GM18909 (cell line): ENCODE measurements around the gene RALGPS1.

Experiments used
- ATAC-seq: cut with Tn5 transposase; IDR thresholded peaks from one replicate; pipeline ENCODE4 v1.9.1; 2021; ENCODE audit warnings: mild to moderate bottlenecking; ENCODE audit not compliant: unreplicated experiment, poor library complexity

The RALGPS1 gene

DNA sequence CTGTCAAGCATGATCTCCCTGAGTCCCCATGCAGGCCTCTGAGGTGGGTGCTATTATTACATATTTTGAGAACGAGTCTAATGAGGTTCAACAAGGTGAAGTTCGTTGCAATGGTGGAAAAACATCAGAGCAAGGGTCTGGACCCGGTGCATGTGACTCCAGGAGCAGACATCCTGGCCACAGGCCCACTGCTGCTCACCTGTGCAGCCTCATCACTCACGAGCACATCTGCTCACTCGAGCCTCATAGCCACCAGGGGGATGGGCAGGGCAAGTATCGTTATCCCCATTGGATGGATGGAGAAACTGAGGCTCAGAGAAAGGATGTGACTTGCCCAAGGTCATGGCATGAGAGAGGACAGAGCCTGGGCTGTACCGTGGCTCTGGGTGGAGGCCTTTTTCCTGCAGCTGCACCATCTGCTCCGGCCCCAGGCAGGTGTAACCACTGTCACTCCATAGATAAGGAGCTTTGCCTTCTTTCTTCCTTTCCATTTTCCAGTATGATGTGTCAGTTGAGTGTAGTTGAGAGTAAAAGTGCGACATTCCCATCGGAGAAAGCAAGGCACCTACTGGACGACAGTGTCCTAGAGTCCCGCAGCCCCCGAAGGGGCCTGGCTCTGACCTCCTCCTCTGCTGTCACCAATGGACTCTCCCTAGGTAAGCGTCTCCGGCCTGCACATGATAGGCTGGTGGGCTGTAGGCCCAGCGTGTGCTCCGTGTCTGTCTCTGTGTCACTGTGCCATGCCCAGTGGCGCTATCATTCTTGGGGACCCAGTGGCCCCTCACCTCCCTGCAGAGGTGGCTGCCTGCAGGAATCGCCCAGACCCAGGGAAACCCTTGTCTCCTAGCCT lies 281.6 kb downstream of the RALGPS1 start:
- no peak for ATAC-seq

DNA sequence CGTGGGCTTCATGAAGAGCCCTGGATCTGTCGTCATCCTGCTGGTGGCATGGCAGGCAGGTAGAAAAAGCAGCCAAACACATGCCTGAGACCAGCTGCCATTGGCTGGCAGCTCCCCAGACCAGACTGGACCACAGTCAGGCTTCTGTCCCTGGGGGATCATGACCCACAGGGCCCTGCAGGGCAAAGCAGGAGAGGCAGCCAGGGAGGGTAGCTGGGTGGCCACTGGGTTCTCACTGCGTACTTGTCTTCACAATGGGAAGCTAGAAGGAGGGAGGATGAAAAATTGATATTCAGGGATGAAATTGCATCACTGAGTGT lies 282.2 kb downstream of the RALGPS1 start:
- ATAC-seq, result no peak

DNA sequence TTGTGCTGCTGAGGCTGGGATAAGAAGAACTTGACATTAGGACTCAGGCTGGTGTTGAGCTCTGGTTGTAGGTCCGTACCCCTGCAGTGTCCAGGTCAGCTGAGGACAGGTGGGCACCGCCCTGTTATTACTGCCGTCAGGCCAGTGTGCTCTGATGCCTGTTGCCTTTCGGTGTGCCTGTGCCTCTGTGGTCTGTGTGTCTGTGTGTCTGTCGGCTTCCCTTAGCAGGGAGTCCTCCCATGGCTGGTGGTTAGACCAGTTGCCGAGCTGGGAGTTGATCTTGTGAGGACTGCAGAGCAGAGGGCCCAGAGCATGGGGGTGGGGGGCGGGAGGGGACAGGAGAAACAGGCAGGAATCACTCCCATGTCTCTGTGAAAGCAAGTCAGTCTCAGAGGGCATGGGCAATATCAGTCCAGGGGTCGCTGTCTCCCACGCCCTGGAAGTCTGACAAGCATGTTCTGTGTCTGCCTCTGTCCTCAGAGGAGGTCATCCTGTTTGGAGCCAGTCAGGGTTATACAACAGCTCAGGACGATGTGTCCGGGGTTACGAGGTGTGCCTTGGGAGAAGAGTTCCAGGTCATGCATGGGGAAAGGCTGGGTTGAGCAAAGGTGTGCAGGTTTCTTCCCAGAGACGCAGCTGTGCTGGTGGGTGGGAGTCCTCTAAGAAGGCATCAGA lies 282.7 kb downstream of the RALGPS1 start:
- no peak for ATAC-seq

DNA sequence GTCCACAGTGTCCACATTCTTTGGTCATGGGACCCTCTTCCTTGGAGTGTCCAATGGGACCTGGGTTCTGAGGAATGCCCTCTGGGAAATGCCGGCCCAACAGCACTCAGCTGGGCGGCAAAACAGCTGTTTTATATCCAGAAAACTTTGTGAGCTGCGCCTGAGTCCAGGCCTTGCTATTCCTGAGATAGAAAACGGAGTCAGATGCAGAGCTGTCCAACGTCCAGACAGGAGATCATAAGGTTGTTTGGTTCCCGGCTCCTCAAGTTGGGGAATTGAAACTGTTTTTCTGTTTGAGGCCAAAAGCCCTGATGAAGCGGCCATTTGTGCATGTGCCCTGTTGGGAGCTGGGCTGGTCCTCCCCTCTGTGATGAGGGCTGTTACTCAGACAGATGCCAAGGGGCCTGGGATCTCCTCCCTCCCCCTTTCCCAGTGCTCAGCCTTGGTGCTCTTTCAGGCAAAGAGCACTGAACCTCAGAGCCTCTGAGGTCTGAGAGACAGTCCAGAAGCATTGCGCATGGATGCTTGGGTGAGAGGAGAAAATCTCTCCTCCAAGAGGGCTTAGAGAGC lies 283.4 kb downstream of the RALGPS1 start:
- ATAC-seq, result no peak

DNA sequence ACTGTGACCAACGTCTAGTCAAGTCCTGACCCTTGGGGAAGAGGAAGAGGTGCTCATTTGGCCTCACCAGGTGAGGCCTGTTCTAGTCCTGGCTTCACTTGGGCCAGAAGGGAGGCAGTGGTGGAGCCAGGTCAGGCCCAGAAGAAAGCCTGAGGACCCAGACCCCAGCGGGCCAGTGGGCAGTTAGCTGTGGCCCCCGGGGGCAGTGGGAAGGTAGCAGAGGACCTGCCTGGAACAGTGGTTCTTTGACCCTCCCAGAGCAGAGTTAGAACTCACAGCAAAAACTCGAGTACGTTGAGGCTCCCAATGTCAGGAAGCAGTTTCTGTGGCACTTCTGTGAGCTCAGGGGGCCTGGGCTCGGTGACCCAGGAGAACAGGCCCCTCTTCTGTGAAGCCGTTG lies 284.0 kb downstream of the RALGPS1 start:
- ATAC-seq, result no peak

DNA sequence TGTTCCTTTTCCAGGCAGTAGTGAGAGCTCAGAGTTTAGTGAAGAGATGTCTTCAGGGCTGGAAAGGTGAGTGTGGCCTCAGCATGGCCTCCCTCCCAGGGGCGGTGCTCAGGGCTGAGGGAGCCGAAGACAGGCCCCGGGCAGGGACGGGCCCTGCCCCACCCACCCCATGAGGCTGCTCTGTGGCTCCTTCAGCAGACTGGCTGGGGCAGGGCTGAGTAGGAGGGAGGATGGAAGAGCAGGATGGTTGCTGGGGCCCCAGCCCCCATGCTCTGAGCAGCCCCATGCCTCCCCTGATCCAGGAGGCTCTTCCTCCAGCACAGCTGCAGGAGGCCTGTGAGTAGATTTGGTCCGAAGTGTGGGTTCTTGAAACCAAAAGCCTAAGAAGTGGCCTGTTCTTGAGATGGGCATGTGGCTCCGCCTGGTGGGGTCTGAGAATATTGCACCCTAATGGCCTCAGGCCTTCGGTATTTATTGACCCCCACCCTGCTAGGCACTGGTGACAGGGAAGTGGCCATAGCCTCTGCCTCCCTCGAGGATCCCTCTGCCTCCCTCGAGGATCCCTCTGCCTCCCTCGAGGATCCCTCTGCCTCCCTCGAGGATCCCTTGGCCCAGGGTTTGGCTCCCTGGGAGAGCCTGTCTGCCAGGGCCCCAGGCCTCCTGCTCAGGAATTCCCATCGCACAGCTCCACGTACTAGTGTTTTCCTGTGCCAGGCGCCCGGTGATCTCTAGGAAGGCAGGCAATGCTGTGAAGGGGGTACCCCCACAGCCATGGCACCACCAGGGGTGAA lies 284.6 kb downstream of the RALGPS1 start:
- ATAC-seq, result no peak

DNA sequence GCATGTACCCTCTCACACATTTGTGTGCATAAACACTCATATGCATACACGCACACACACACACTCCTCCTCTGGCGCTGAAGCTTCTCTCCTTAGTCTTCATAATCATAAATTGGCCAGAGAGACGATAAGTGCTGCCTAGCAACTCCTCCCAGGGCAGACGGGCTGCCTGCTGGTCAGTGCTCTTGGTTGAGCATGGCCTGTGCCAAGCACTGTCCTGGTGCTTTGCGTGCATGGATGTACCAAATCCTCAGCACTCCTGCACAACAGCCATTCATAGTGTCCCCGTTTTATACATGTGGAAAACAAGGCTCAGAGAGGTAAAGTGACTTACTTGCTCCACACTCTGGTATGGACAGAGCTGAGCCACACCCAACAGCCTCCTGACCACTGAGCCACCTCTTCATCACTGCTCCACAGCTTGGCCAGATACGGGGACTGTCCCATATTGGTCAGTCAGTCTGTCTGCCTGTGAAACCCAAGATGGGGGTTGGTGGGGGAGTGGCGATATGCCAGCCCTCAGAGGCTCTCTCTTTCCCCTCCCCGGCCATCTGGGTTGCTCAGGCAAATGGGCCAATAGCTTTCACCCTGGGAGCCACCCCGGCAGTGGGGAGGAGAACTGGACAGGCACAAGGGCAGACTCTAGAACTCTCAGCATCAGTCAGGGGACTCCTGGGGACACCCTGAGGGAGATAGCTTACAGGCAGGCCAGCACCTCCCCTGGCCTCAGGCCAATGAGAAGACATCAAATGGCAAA lies 285.7 kb downstream of the RALGPS1 start:
- ATAC-seq, result no peak

DNA sequence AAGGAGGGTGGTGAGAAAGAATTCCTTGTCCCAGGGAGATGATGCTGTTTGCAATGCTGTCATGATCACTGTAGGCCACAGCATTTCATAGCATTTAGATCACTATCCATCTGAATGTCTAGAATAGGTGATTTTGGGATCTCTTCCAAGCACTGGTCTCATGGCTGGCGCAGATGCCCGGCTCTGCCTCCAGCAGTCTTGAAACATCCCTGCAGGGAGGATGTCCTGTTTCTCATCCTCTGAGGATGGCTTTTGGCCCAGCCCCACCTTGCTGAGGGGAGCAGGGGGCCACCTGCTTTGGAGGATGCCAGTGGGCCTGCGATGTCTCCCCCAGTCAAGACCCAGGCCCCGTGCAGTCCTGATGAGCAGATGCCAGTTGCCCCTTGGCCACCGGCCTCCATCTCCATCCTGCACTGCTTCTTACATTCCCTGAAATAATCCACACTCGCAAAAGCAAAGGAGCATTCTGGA lies 286.5 kb downstream of the RALGPS1 start:
- ATAC-seq, result no peak

DNA sequence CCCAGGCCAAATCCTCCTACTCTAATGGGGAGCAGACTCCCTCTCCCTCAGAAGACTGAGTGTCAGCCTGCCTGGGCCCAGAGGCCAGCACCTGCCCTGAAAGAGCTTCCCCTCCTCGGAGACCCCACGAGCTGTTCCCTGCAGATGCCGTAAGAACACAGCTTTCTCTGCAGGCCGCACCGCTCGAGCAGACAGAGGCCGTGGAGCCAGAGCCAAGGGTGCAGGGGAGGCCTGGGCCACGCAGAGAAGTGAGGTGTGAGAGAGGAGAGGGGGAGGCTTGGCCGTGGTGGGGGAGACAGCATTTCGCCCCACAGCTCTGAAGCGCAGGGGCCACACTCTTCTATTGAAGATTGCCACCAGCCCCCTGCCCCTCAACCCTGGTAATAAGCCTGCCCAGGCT lies 287.1 kb downstream of the RALGPS1 start:
- no peak for ATAC-seq

DNA sequence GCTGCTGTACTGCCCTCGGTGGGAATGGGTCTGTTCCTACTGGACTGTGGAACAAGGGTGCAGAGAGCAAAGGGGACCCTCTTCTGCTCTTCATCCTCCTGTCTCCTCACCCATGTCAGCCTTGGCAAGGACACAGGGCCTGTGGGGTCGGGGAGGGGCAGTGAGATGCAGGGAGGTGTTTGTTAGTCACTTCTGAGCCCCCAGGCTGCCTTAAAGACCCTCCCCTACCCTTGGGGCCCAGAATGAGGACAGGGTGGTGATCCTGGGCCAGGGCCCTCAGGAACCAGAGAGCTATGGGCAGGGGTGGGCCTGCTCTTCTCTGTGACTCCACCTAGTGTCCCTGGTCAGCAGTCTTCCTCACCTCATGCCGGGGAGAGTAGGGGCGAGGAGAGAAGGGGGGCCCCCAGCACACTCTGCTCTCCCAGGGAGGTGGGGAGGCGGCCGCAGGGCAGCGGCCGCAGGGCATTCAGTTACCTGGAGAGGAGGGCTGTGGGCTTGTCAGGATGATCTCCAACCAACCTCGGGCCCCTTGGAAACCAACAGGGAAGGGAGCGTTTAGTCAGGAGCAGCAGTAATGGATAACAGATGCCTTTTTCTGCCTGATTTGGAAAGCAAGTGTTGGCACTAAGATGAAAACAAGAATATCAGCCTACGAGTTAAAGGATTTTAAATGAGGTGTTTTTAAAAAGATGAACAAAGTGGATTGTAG lies 288.0 kb downstream of the RALGPS1 start:
- no peak for ATAC-seq

DNA sequence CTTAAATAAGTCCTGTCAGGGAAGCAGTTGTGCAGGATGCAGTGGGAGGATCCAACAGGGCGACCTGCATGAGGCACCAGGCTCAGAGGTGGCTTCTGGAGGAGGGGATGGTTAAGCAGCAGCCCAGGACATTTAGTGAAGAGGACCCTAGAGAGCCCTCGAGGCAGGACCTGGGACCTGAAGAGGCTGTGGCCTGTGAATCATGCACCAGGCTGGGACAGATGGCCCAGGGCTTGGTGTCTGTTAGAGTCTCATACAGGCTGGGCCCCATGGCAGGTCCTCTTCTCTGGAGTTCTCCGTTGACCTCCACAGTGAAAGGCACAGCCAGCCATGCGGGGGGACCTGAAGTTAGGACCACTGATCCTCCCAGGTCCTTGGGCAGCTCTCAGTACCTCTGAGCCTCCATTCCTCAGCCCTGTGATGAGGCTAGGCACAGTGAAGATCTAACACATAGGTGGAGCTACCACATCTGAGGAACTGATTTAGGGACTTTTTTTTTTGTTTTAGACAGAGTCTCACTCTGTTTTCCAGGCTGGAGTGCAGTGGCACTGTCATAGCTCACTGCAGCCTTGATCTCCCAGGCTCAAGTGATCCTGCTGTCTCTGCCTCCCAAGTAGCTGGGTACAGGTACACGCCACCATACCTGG lies 289.2 kb downstream of the RALGPS1 start:
- no peak for ATAC-seq

DNA sequence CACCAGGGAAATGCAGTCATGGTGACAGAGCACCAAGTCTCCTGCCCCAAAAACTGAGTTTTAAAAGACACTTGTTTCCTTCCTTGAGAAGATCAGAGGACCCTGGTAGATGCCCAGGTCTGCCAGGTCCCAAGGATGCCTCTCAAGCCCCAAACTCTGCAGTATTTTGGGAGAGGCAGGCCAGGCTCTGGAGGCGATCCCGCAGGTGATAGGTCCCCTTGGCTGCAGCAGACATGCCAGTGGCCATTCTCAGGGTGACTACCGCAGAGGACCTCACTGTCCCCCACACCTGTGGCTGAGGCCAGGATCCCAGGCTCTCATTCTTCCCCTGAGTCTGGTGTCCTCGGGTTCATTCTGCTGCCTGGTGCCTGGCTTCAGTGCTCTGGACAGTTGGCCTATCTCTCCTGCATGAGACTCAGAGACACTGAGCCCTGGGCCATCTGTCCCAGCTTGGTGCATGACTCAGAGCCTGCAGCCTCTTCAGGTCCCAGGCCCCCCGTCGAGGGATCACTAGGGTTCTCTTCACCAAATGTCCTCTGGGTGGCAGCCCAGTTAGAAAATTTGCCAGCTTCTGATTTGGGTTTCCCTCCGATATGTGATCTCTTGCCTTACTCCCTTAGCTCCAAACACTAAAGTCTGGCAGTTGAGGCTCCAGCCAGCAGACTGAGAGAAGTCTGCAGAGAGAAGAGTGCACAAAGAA lies 290.3 kb downstream of the RALGPS1 start:
- no peak for ATAC-seq

DNA sequence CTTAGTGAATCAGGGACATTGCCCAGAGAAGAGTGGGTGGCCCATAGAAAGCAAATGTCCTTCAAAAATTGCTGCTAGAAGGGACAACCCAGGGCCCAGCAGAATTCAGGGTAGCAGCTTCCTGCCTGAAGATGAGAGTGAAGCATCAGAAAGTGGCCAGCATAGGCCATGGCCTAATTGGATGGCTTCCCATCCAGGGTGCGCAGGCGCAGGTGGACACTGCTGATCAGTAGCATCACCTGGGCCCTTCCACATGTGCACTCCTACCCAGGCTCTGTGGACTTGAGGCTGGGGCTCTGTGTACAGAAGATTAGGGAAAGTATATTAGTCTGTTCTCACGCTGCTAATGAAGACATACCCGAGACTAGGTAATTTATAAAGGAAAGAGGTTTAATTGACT lies 291.4 kb downstream of the RALGPS1 start:
- ATAC-seq, result no peak

DNA sequence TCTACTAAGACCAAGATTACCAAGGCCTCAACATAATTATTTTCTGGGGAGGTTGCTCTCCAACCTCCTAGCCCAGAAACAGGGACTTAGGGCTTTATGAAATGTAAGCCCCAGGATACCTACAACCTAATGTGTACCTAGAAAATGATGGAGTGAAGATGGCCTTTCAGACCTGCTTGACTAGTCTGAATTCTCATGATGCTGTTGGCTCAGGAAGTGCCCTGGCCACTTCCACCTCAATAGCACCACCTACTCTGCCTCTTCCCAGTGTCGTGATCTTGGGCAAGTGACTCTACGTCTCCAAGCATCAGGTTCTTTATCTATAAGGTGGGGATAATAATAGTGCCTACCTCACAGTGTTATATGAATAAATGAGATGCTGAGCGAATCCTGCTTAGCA lies 292.1 kb downstream of the RALGPS1 start:
- no peak for ATAC-seq

DNA sequence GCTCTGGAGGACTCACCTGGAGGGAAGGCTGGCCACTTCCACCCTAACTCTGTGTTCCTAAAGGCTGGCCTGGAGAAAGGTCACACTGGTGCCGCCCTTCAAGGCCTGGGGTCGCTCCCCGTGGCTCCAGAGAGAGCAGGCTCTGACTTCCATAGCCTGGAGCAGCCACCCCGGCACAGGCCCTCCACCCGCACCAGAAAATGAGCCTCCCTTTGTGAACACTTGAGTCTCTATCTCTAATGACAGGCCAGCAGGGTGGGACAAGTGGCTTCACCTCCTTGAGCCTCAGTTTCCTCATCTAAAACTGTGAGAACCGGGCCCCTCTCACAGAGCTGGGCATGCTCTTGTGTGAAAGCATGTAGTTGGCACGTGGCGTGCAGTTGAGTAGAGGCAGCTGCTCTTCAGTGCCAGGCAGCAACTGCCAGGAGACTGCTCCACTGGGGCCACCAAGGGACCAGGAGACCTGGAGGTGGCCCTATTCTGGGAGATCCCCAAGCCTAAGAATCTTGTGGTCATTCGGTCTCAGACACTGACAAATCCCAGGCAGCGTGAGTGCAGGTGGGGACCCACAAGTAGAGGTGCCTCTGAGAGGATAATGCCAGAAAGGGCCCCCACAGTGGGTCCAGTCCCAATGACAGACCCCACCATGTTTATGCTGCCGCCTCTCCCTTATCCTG lies 293.3 kb downstream of the RALGPS1 start:
- no peak for ATAC-seq

DNA sequence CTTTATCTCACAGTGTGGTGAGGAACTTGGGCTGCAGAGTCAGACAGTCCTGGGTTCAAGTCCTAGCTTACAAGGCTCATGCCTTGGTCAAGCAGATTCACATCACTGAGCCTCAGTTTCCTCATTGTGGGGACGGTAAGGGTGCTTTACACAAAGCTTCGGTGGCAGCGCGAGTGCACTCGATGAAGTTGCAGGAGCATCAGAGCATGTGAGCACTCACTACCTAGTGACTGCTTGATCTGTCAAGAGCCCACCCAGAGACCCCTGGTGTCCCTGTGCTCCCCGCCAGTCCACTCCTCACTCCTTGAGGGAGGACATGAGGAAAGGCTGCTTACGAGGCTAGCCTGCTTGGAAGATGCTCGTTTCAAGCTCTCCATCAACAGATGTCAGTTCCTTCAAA lies 293.8 kb downstream of the RALGPS1 start:
- no peak for ATAC-seq

DNA sequence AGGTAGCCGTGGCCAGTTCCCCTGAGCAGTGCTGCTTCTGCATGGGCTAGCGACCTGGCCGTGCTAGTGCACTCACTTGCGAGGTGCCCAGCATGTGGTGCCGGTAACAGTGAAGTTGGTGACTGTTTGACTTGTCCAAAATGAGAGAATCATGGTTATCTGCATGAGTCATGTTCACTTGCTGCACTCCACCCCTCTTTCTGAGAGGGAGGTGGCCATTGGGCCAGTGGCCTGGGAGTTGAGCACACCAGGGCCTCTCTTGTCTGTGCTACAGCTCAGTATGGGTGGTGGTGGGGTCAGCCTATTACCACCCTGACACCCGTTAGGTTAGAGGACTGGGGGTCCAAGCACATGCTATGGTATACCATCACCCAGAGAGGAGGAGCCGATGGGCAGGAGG lies 294.6 kb downstream of the RALGPS1 start:
- ATAC-seq, result no peak
